ENCODE measurements around the gene HACL1.

- TF ChIP-seq POLR2AphosphoS5 (IDR thresholded peaks at IDR 0.05; ENCODE audit: low read depth, low read length) = no peak
- TF ChIP-seq TAF1 (IDR thresholded peaks at IDR 0.05; ENCODE audit: low read depth, low read length) = no peak
- no peak for TF ChIP-seq POLR2A (IDR thresholded peaks at IDR 0.05; ENCODE audit: low read depth, low read length)
Measured at GRCh38 chr3:15572138-15572537, 29.2 kb downstream of the HACL1 start.

Measured in GM12891 (cell line).